IPS-18a (cell line): ENCODE results near the gene CEMP1.
"Not testable (repeated sequence)": the region's sequence is repeated elsewhere in the genome, so short reads cannot be mapped to it uniquely, and the experiment has no call there.

ENCODE experiments used
- H3K27ac ChIP-seq: one replicate; pipeline ENCODE4 v1.5.1; 2013; ENCODE audit warnings: low read length
- H3K27me3 ChIP-seq: one replicate; pipeline ENCODE4 v1.6.1; 2013; ENCODE audit warnings: mild to moderate bottlenecking, low read length; ENCODE audit not compliant: control insufficient read depth, insufficient read depth
- H3K36me3 ChIP-seq: one replicate; pipeline ENCODE4 v1.6.1; 2013; ENCODE audit warnings: low read depth, low read length; ENCODE audit not compliant: control insufficient read depth
- H3K4me1 ChIP-seq: one replicate; pipeline ENCODE4 v1.6.1; 2013; ENCODE audit warnings: low read depth, low read length; ENCODE audit not compliant: control insufficient read depth
- H3K4me3 ChIP-seq: one replicate; pipeline ENCODE4 v1.5.1; 2013; ENCODE audit warnings: low read length
- H3K9ac ChIP-seq: one replicate; pipeline ENCODE4 v1.6.1; 2013; ENCODE audit warnings: mild to moderate bottlenecking, low read length, moderate library complexity
- H3K9me3 ChIP-seq: one replicate; pipeline ENCODE4 v1.6.1; 2013; ENCODE audit warnings: low read depth, low read length; ENCODE audit not compliant: control insufficient read depth

The CEMP1 gene

GRCh38 chr16:2531371-2531695, at the start of gene CEMP1:
Gene CEMP1 (minus strand): TSS chr16:2531408. CDS start chr16:2531073, 335 bp downstream.
- Histone ChIP-seq H3K9ac (peak within 1 kb of the TSS; percentile 63), H3K4me3 (peak within 1 kb of the TSS; percentile 60), H3K4me1 (peaks cover 8% of the 10 kb centered on the region), H3K27ac (no peak within 1 kb of the TSS), H3K9me3 (no peaks in the 10 kb centered on the region), H3K27me3 (peaks cover 9% of the 10 kb centered on the region), H3K36me3 (peaks cover 15% of the 10 kb centered on the region)

- H3K9me3 ChIP-seq, H3K9ac ChIP-seq, H3K4me1 ChIP-seq, H3K4me3 ChIP-seq, H3K27ac ChIP-seq, H3K27me3 ChIP-seq, H3K36me3 ChIP-seq: not testable (repeated sequence)
Observed at GRCh38 chr16:2580818-2581217, 49.6 kb upstream of the CEMP1 start.

GRCh38 chr16:2580143-2580542, 48.9 kb upstream of the CEMP1 start:
- not testable (repeated sequence) for H3K36me3 ChIP-seq, H3K9ac ChIP-seq, H3K4me3 ChIP-seq, H3K27me3 ChIP-seq, H3K9me3 ChIP-seq, H3K4me1 ChIP-seq, H3K27ac ChIP-seq

GRCh38 chr16:2578905-2579304, 47.7 kb upstream of the CEMP1 start:
- H3K4me3 ChIP-seq, H3K9ac ChIP-seq, H3K27me3 ChIP-seq, H3K36me3 ChIP-seq, H3K27ac ChIP-seq, H3K4me1 ChIP-seq, H3K9me3 ChIP-seq: not testable (repeated sequence)

- H3K27me3 ChIP-seq, H3K4me3 ChIP-seq, H3K9me3 ChIP-seq, H3K4me1 ChIP-seq, H3K9ac ChIP-seq, H3K27ac ChIP-seq, H3K36me3 ChIP-seq: not testable (repeated sequence)
Observed at GRCh38 chr16:2577044-2577443, 45.8 kb upstream of the CEMP1 start.

GRCh38 chr16:2575839-2576238, 44.6 kb upstream of the CEMP1 start:
- not testable (repeated sequence) for H3K36me3 ChIP-seq, H3K4me3 ChIP-seq, H3K9ac ChIP-seq, H3K4me1 ChIP-seq, H3K9me3 ChIP-seq, H3K27ac ChIP-seq, H3K27me3 ChIP-seq

- not testable (repeated sequence) for H3K4me1 ChIP-seq, H3K9ac ChIP-seq, H3K36me3 ChIP-seq, H3K27me3 ChIP-seq, H3K27ac ChIP-seq, H3K4me3 ChIP-seq, H3K9me3 ChIP-seq
Observed at GRCh38 chr16:2572704-2573103, 41.5 kb upstream of the CEMP1 start.

- H3K27ac ChIP-seq, H3K36me3 ChIP-seq, H3K4me3 ChIP-seq, H3K9me3 ChIP-seq, H3K27me3 ChIP-seq, H3K9ac ChIP-seq, H3K4me1 ChIP-seq: not testable (repeated sequence)
Observed at GRCh38 chr16:2568573-2568972, 37.4 kb upstream of the CEMP1 start.

GRCh38 chr16:2567506-2567905, 36.3 kb upstream of the CEMP1 start:
- not testable (repeated sequence) for H3K36me3 ChIP-seq, H3K9me3 ChIP-seq, H3K4me3 ChIP-seq, H3K27ac ChIP-seq, H3K27me3 ChIP-seq, H3K4me1 ChIP-seq, H3K9ac ChIP-seq

- not testable (repeated sequence) for H3K9me3 ChIP-seq, H3K4me1 ChIP-seq, H3K27me3 ChIP-seq, H3K4me3 ChIP-seq, H3K27ac ChIP-seq, H3K36me3 ChIP-seq, H3K9ac ChIP-seq
Observed at GRCh38 chr16:2560798-2561133, 29.6 kb upstream of the CEMP1 start.

GRCh38 chr16:2560131-2560797, 29.1 kb upstream of the CEMP1 start:
- H3K9me3 ChIP-seq, H3K9ac ChIP-seq, H3K4me1 ChIP-seq, H3K36me3 ChIP-seq, H3K27me3 ChIP-seq, H3K27ac ChIP-seq, H3K4me3 ChIP-seq: not testable (repeated sequence)

GRCh38 chr16:2557150-2557549, 25.9 kb upstream of the CEMP1 start:
- not testable (repeated sequence) for H3K4me3 ChIP-seq, H3K4me1 ChIP-seq, H3K9ac ChIP-seq, H3K27me3 ChIP-seq, H3K36me3 ChIP-seq, H3K9me3 ChIP-seq, H3K27ac ChIP-seq
